ENCODE results near the gene RELA. TPM values are rescaled to one million over a fixed set of nuclear protein-coding genes. Genes with fewer than 3 reads are reported as not detected.

Gene RELA
- total RNA-seq, 1 experiment from 2014 or later = 35.1 TPM

DNA sequence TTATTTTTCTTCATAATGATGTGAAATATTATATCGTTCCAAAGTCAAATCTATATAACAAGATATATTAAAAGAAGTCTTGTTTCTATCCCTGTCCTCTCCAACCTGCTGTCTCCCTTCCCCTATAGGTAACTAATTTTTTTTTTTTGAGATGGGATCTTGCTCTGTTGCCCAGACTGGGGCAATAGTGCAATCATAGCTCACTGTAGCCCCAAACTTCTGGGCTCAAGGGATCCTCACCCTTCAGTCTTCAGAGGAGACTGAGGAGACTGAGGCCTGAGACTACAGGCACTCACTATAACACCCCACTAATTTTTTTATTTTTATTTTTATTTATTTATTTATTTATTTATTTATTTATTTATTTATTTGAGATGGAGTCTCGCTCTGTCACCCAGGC is 10.3 kb upstream of the RELA start:
- Mint-ChIP-seq H3K4me1 (no peaks in the 10 kb centered on the region), H3K27me3 (ENCODE audit: low read depth) (peaks cover 9% of the 10 kb centered on the region; the same call in 1 of the 2 replicates), H3K36me3 (no peaks in the 10 kb centered on the region), H3K4me3 (no peak overlapping the region), H3K27ac (no peak overlapping the region), H3K9me3 (peaks cover 4% of the 10 kb centered on the region; the same call in 1 of the 2 replicates)
- TF ChIP-seq HMGA2 (CRISPR knock-in tag; IDR thresholded peaks at IDR 0.05) = peak; percentile 33; the same call in 1 of the 2 replicates
- TF ChIP-seq MXD4 (CRISPR knock-in tag; IDR thresholded peaks at IDR 0.05; ENCODE audit: borderline replicate concordance) = no peak
- DNase-seq (ENCODE audit: low spot score) (no peak), ATAC-seq (no peak)
- ChIA-PET CTCF (interaction anchor here (1.1 kb wide), 1 partner anchor 10 kb away, joined by 4 read pairs; no protein-coding TSS in a partner anchor), POLR2A (no interaction called here)

GRCh38 chr11:65672180-65672860 is 9.6 kb upstream of the RELA start:
- no peak overlapping the region for H3K27ac Mint-ChIP-seq

GRCh38 chr11:65663639-65664200 is 1.0 kb upstream of the RELA start:
- no peak for TF ChIP-seq HMGXB4 (CRISPR knock-in tag; IDR thresholded peaks at IDR 0.05)
- TF ChIP-seq, protein P1, sequence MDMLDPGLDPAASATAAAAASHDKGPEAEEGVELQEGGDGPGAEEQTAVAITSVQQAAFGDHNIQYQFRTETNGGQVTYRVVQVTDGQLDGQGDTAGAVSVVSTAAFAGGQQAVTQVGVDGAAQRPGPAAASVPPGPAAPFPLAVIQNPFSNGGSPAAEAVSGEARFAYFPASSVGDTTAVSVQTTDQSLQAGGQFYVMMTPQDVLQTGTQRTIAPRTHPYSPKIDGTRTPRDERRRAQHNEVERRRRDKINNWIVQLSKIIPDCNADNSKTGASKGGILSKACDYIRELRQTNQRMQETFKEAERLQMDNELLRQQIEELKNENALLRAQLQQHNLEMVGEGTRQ (CRISPR knock-in tag; IDR thresholded peaks at IDR 0.05) = peak; percentile 72
- TF ChIP-seq USF1 (CRISPR knock-in tag; IDR thresholded peaks at IDR 0.05) = 0 out of 2 replicates have a peak, but pooled peaks have one; percentile 1
- no peak for ATAC-seq
- Mint-ChIP-seq H3K9me3 (no peaks in the 10 kb centered on the region), H3K4me3 (peak overlapping the region; percentile 86), H3K27me3 (ENCODE audit: low read depth) (no peaks in the 10 kb centered on the region; the same call in 1 of the 2 replicates), H3K4me1 (peaks cover 4% of the 10 kb centered on the region), H3K27ac (peak overlapping the region; percentile 46), H3K36me3 (peaks cover 20% of the 10 kb centered on the region)
- ChIA-PET CTCF (interaction anchor here (0.7 to 2.6 kb wide), 20 partner anchors 10 to 359 kb away, joined by 3 to 16 read pairs (median 4); partner anchors contain the start of genes CCDC85B, FIBP, KAT5 and MUS81), POLR2A (interaction anchor here (0.6 to 1.9 kb wide), 7 partner anchors 10 to 869 kb away, joined by 3 to 16 read pairs (median 5); partner anchors contain the start of genes MUS81, PCNX3 and RNASEH2C)
- no peak for DNase-seq (ENCODE audit: low spot score)

More at GRCh38 chr11:65672180-65672860, 9.6 kb upstream of the RELA start:
- Mint-ChIP-seq H3K27me3 (ENCODE audit: low read depth) (peaks cover 9% of the 10 kb centered on the region; the same call in 1 of the 2 replicates), H3K4me3 (no peak overlapping the region), H3K4me1 (no peaks in the 10 kb centered on the region), H3K36me3 (no peaks in the 10 kb centered on the region), H3K9me3 (peaks cover 4% of the 10 kb centered on the region; the same call in 1 of the 2 replicates)
- TF ChIP-seq ZNF281 (CRISPR knock-in tag; IDR thresholded peaks at IDR 0.05) = no peak
- TF ChIP-seq JUN (CRISPR knock-in tag; IDR thresholded peaks at IDR 0.05) = no peak
- no peak for TF ChIP-seq MXD4 (CRISPR knock-in tag; IDR thresholded peaks at IDR 0.05; ENCODE audit: borderline replicate concordance)
- no peak for TF ChIP-seq NR2C2 (CRISPR knock-in tag; IDR thresholded peaks at IDR 0.05)
- no peak for ATAC-seq
- ChIA-PET POLR2A (no interaction called here), CTCF (no interaction called here)
- DNase-seq (ENCODE audit: low spot score) = no peak

DNA sequence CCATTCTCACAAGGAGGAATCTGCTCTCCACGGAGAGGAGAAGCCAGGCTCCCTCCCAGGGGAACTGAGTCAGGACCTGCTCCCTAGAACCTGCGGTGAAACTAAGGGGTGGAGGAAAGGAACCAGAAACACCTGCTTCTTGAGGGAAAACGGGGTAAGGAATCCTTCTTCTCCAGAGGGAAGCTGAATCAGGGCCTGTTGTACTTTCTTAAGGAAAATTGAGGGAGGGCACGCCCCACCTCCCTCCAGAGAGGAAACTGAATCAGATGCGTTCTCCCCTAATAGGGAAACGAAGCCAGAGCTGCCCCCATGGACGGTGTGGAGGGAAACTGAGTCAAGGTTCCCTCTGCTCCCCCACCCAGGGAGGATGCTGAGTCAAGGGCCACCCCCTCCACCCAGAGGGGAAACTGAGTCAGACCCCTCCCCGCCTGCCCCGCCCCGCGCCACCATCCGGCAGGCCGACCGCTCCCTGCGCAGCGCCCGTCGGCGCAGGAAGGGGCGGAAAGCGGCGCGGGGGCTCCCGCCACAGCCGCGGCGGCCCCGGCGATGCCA is 393 bp downstream of the RELA start:
- peaks cover 34% of the 10 kb centered on the region for H3K36me3 Mint-ChIP-seq
- H3K4me3 Mint-ChIP-seq = peak overlapping the region; percentile 81
- no peaks in the 10 kb centered on the region for H3K9me3 Mint-ChIP-seq
- H3K27me3 Mint-ChIP-seq (ENCODE audit: low read depth) = no peaks in the 10 kb centered on the region; the same call in 1 of the 2 replicates
- peaks cover 4% of the 10 kb centered on the region for H3K4me1 Mint-ChIP-seq
- peak overlapping the region; percentile 49; the same call in 1 of the 2 replicates for H3K27ac Mint-ChIP-seq
- ChIA-PET POLR2A (interaction anchor here (0.6 to 1.9 kb wide), 5 partner anchors 9 to 197 kb away, joined by 3 to 16 read pairs (median 5); partner anchors contain the start of genes MUS81, RNASEH2C and SIPA1), CTCF (interaction anchor here (0.6 to 2.6 kb wide), 16 partner anchors 9 to 935 kb away, joined by 3 to 16 read pairs (median 4); partner anchors contain the start of genes FIBP, KAT5, MUS81 and PCNX3)
- DNase-seq (ENCODE audit: low spot score) = no peak
- no peak for ATAC-seq
- TF ChIP-seq ZNF671 (CRISPR knock-in tag; IDR thresholded peaks at IDR 0.05) (no peak), TEAD1 (CRISPR knock-in tag; IDR thresholded peaks at IDR 0.05) (no peak), TCF7 (CRISPR knock-in tag; IDR thresholded peaks at IDR 0.05; ENCODE audit: low read depth) (no peak), TEAD4 (CRISPR knock-in tag; IDR thresholded peaks at IDR 0.05) (no peak), RORB (CRISPR knock-in tag; IDR thresholded peaks at IDR 0.05) (no peak), MYBL2 (CRISPR knock-in tag; IDR thresholded peaks at IDR 0.05) (no peak)
- TF ChIP-seq, protein P2, sequence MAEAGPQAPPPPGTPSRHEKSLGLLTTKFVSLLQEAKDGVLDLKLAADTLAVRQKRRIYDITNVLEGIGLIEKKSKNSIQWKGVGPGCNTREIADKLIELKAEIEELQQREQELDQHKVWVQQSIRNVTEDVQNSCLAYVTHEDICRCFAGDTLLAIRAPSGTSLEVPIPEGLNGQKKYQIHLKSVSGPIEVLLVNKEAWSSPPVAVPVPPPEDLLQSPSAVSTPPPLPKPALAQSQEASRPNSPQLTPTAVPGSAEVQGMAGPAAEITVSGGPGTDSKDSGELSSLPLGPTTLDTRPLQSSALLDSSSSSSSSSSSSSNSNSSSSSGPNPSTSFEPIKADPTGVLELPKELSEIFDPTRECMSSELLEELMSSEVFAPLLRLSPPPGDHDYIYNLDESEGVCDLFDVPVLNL (CRISPR knock-in tag; IDR thresholded peaks at IDR 0.05; ENCODE audit: borderline replicate concordance, low read depth) = 0 out of 2 replicates have a peak, but pooled peaks have one; percentile 24
- TF ChIP-seq, protein P3, sequence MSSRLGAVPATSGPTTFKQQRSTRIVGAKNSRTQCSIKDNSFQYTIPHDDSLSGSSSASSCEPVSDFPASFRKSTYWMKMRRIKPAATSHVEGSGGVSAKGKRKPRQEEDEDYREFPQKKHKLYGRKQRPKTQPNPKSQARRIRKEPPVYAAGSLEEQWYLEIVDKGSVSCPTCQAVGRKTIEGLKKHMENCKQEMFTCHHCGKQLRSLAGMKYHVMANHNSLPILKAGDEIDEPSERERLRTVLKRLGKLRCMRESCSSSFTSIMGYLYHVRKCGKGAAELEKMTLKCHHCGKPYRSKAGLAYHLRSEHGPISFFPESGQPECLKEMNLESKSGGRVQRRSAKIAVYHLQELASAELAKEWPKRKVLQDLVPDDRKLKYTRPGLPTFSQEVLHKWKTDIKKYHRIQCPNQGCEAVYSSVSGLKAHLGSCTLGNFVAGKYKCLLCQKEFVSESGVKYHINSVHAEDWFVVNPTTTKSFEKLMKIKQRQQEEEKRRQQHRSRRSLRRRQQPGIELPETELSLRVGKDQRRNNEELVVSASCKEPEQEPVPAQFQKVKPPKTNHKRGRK (CRISPR knock-in tag; IDR thresholded peaks at IDR 0.05; ENCODE audit: borderline replicate concordance) = no peak

Data from WTC11 (cell line).